H9 (cell line): ENCODE measurements around the gene SERPINB13. TPM values are rescaled to one million over a fixed set of nuclear protein-coding genes. Genes with fewer than 3 reads are reported as not detected.

ENCODE experiments used
- DNase-seq: peaks from one replicate; pipeline ENCODE4 v3.0.0-alpha.2; 2017
- H2AFZ ChIP-seq: one replicate; pipeline ENCODE4 v1.6.1; 2013; ENCODE audit warnings: mild to moderate bottlenecking, low read length, control low read depth, moderate library complexity
- H2AK5ac ChIP-seq: 2 replicates; pipeline ENCODE4 v1.6.1; 2013; ENCODE audit warnings: low read length, control low read depth, mixed read lengths; ENCODE audit not compliant: insufficient read length
- H2BK120ac ChIP-seq: one replicate; pipeline ENCODE4 v1.6.1; 2013; ENCODE audit warnings: low read depth, mild to moderate bottlenecking, low read length, control low read depth, inconsistent platforms; ENCODE audit not compliant: poor library complexity, severe bottlenecking
- H2BK12ac ChIP-seq: 2 replicates; pipeline ENCODE4 v1.6.1; 2013; ENCODE audit warnings: low read length, control low read depth, mixed read lengths, low read depth; ENCODE audit not compliant: insufficient read length
- H2BK15ac ChIP-seq: 2 replicates; pipeline ENCODE4 v1.6.1; 2013; ENCODE audit warnings: low read depth, low read length, control low read depth
- H2BK20ac ChIP-seq: one replicate; pipeline ENCODE4 v1.6.1; 2013; ENCODE audit warnings: low read depth, mild to moderate bottlenecking, low read length, control low read depth, inconsistent platforms; ENCODE audit not compliant: poor library complexity, severe bottlenecking
- H2BK5ac ChIP-seq: 2 replicates; pipeline ENCODE4 v1.6.1; 2013; ENCODE audit warnings: low read length, control low read depth, mixed read lengths; ENCODE audit not compliant: insufficient read length
- H3K14ac ChIP-seq: 2 replicates; pipeline ENCODE4 v1.6.1; 2013; ENCODE audit warnings: low read length, control low read depth; ENCODE audit not compliant: insufficient read depth
- H3K18ac ChIP-seq: 2 replicates; pipeline ENCODE4 v1.6.1; 2013; ENCODE audit warnings: low read depth, mild to moderate bottlenecking, mixed read lengths, low read length, control low read depth; ENCODE audit not compliant: insufficient read length
- H3K23ac ChIP-seq: 2 replicates; pipeline ENCODE4 v1.6.1; 2013; ENCODE audit warnings: low read length, control low read depth, mixed read lengths, low read depth; ENCODE audit not compliant: insufficient read length
- H3K23me2 ChIP-seq: 2 replicates; pipeline ENCODE4 v1.6.1; 2013; ENCODE audit warnings: low read depth, mild to moderate bottlenecking, mixed read lengths, low read length, control low read depth; ENCODE audit not compliant: insufficient read length, poor library complexity, severe bottlenecking
- H3K27ac ChIP-seq: 2 replicates; pipeline ENCODE4 v1.5.1; 2013; ENCODE audit warnings: low read length, control low read depth, mixed read lengths, low read depth; ENCODE audit not compliant: insufficient read length
- H3K27me3 ChIP-seq: 2 replicates; pipeline ENCODE4 v1.6.1; 2013; ENCODE audit warnings: low read length, control low read depth, inconsistent platforms; ENCODE audit not compliant: insufficient read depth
- H3K4ac ChIP-seq: 2 replicates; pipeline ENCODE4 v1.6.1; 2013; ENCODE audit warnings: low read depth, mild to moderate bottlenecking, control low read depth, inconsistent platforms, low read length, moderate library complexity
- H3K4me1 ChIP-seq: 2 replicates; pipeline ENCODE4 v1.6.1; 2013; ENCODE audit warnings: low read length, control low read depth, inconsistent platforms; ENCODE audit not compliant: insufficient read depth
- H3K4me2 ChIP-seq: 2 replicates; pipeline ENCODE4 v1.6.1; 2013; ENCODE audit warnings: low read length, control low read depth, mixed read lengths; ENCODE audit not compliant: insufficient read length, insufficient read depth
- H3K56ac ChIP-seq: 2 replicates; pipeline ENCODE4 v1.6.1; 2013; ENCODE audit warnings: low read depth, mild to moderate bottlenecking, mixed read lengths, low read length, control low read depth; ENCODE audit not compliant: insufficient read length
- H3K79me1 ChIP-seq: 2 replicates; pipeline ENCODE4 v1.6.1; 2013; ENCODE audit warnings: low read depth, mild to moderate bottlenecking, moderate library complexity, low read length, control low read depth, inconsistent platforms; ENCODE audit not compliant: insufficient read depth, poor library complexity, severe bottlenecking
- H3K79me2 ChIP-seq: 2 replicates; pipeline ENCODE4 v1.6.1; 2013; ENCODE audit warnings: low read length, control low read depth, inconsistent platforms; ENCODE audit not compliant: insufficient read depth
- H3K9ac ChIP-seq: 2 replicates; pipeline ENCODE4 v1.6.1; 2013; ENCODE audit warnings: low read length, control low read depth, mixed read lengths; ENCODE audit not compliant: insufficient read length; ENCODE audit errors: extremely low read depth
- H3K9me3 ChIP-seq: one replicate; pipeline ENCODE4 v1.6.1; 2013; ENCODE audit warnings: low read depth, low read length, inconsistent platforms; ENCODE audit not compliant: control insufficient read depth
- H3T11ph ChIP-seq: one replicate; pipeline ENCODE4 v1.6.1; 2013; ENCODE audit warnings: mild to moderate bottlenecking, low read length, control low read depth, inconsistent platforms
- H4K20me1 ChIP-seq: one replicate; pipeline ENCODE4 v1.6.1; 2013; ENCODE audit not compliant: control insufficient read depth, insufficient read length, insufficient read depth
- H4K5ac ChIP-seq: 2 replicates; pipeline ENCODE4 v1.6.1; 2013; ENCODE audit warnings: low read depth, mild to moderate bottlenecking, mixed read lengths, low read length, control low read depth; ENCODE audit not compliant: insufficient read length
- H4K8ac ChIP-seq: replicated peaks from 2 replicates; pipeline ENCODE4 v1.6.1; 2013; ENCODE audit warnings: low read length, control low read depth, mixed read lengths, low read depth; ENCODE audit not compliant: insufficient read length
- H4K91ac ChIP-seq: 2 replicates; pipeline ENCODE4 v1.6.1; 2013; ENCODE audit warnings: low read depth, mild to moderate bottlenecking, moderate library complexity, mixed read lengths, low read length, control low read depth; ENCODE audit not compliant: insufficient read length
- H3K27ac Mint-ChIP-seq, 3 experiments: 2 replicates in 2 of 3; 3 replicates in 1 of 3; pipeline ENCODE4 v1.8.0; 2020 to 2021; ENCODE audit warnings: mixed read lengths in 3 of 3, mild to moderate bottlenecking in 1 of 3, moderate library complexity in 1 of 3
- H3K27me3 Mint-ChIP-seq: 2 replicates; pipeline ENCODE4 v1.8.0; 2021; ENCODE audit warnings: low read depth, mild to moderate bottlenecking, moderate library complexity, mixed read lengths
- H3K36me3 Mint-ChIP-seq, 3 experiments: 2 replicates in 2 of 3; 3 replicates in 1 of 3; pipeline ENCODE4 v1.8.0; 2020 to 2021; ENCODE audit warnings: low read depth in 3 of 3, mixed read lengths in 3 of 3; ENCODE audit not compliant: insufficient read depth in 1 of 3
- H3K4me1 Mint-ChIP-seq, 2 experiments: 2 replicates each; pipeline ENCODE4 v1.8.0; 2020; ENCODE audit warnings: mixed read lengths in 2 of 2
- H3K4me3 Mint-ChIP-seq, 2 experiments: 2 replicates in 1 of 2; 3 replicates in 1 of 2; pipeline ENCODE4 v1.8.0; 2020 to 2021; ENCODE audit warnings: mild to moderate bottlenecking in 2 of 2, mixed read lengths in 2 of 2, moderate library complexity in 1 of 2
- H3K9me3 Mint-ChIP-seq, 2 experiments: 2 replicates in 1 of 2; 3 replicates in 1 of 2; pipeline ENCODE4 v1.8.0; 2020; ENCODE audit warnings: mild to moderate bottlenecking in 2 of 2, mixed read lengths in 2 of 2, moderate library complexity in 1 of 2
- CTCF ChIP-seq: fragments of 200-600 bp; sonication (generic); conservative IDR thresholded peaks from 3 replicates; pipeline ENCODE4 v1.8.0; 2021; ENCODE audit warnings: antibody characterized with exemption, mild to moderate bottlenecking
- WGBS: extraction: QIAGEN DNeasy Blood & Tissue Kit; methylation state at CpG from one replicate; pipeline ENCODE4 v1.1.7; 2013; ENCODE audit warnings: missing lambda C conversion rate, low lambda C conversion rate, mixed read lengths; ENCODE audit not compliant: insufficient read length; ENCODE audit errors: extremely low coverage; 5-methylcytosine and 5-hydroxymethylcytosine counted together
- total RNA-seq: library from RNA; stranded (reverse); gene quantifications from 2 replicates; pipeline ENCODE4 v1.2.1, GENCODE V29; 2021

The SERPINB13 gene
- total RNA-seq, 1 experiment from 2014 or later, result not detected

- Mint-ChIP-seq H3K4me1 (peaks cover 0 to 4% of the 10 kb centered on the region in 2 experiments; a peak in 1 of 4 replicates), H3K4me3 (no peak overlapping the region), H3K36me3 (peaks cover 19 to 45% (median 36%) of the 10 kb centered on the region in 3 experiments), H3K9me3 (peaks cover 49 to 50% of the 10 kb centered on the region in 2 experiments), H3K27me3 (no peaks in the 10 kb centered on the region; the same call in none of the 2 replicates), H3K27ac (no peak overlapping the region)
- no peaks in the 10 kb centered on the region for H3K27me3 ChIP-seq
- H3K4ac ChIP-seq, result no peak overlapping the region
- H3K79me1 ChIP-seq, result no peaks in the 10 kb centered on the region
- H4K20me1 ChIP-seq, result no peaks in the 10 kb centered on the region
- H3K56ac ChIP-seq, result no peak overlapping the region
- TF ChIP-seq CTCF, result no peak
- no peak overlapping the region for H2BK12ac ChIP-seq
- no peaks in the 10 kb centered on the region for H3K4me1 ChIP-seq
- no peak overlapping the region for H3K27ac ChIP-seq
- no peak overlapping the region for H4K8ac ChIP-seq
- H4K5ac ChIP-seq, result no peak overlapping the region
- no peak overlapping the region for H2AK5ac ChIP-seq
- H3T11ph ChIP-seq, result no peak overlapping the region
- H2BK15ac ChIP-seq, result no peak overlapping the region
- H4K91ac ChIP-seq, result no peak overlapping the region
- no peak overlapping the region for H3K18ac ChIP-seq
- no CpG with 5 or more reads among the region's 3 CpGs for WGBS
- H3K79me2 ChIP-seq, result no peaks in the 10 kb centered on the region
- no peak overlapping the region for H2BK5ac ChIP-seq
- no peak for DNase-seq
- peaks cover 13% of the 10 kb centered on the region for H3K9me3 ChIP-seq
- no peak overlapping the region for H2BK120ac ChIP-seq
- H3K4me2 ChIP-seq, result no peak overlapping the region
- H3K14ac ChIP-seq, result no peak overlapping the region
- H3K23me2 ChIP-seq, result no peaks in the 10 kb centered on the region
- H2BK20ac ChIP-seq, result no peak overlapping the region
- H3K23ac ChIP-seq, result no peak overlapping the region
- no peak overlapping the region for H3K9ac ChIP-seq
- no peak overlapping the region for H2AFZ ChIP-seq
Observed at GRCh38 chr18:63624863-63625262, 37.7 kb downstream of the SERPINB13 start.
